HS-5 (cell line): ENCODE results near the gene NR2F2.

Experiments used
- DNase-seq: peaks from one replicate; pipeline ENCODE4 v3.0.0-alpha.2; 2012; ENCODE audit warnings: low read depth

Gene NR2F2

DNA sequence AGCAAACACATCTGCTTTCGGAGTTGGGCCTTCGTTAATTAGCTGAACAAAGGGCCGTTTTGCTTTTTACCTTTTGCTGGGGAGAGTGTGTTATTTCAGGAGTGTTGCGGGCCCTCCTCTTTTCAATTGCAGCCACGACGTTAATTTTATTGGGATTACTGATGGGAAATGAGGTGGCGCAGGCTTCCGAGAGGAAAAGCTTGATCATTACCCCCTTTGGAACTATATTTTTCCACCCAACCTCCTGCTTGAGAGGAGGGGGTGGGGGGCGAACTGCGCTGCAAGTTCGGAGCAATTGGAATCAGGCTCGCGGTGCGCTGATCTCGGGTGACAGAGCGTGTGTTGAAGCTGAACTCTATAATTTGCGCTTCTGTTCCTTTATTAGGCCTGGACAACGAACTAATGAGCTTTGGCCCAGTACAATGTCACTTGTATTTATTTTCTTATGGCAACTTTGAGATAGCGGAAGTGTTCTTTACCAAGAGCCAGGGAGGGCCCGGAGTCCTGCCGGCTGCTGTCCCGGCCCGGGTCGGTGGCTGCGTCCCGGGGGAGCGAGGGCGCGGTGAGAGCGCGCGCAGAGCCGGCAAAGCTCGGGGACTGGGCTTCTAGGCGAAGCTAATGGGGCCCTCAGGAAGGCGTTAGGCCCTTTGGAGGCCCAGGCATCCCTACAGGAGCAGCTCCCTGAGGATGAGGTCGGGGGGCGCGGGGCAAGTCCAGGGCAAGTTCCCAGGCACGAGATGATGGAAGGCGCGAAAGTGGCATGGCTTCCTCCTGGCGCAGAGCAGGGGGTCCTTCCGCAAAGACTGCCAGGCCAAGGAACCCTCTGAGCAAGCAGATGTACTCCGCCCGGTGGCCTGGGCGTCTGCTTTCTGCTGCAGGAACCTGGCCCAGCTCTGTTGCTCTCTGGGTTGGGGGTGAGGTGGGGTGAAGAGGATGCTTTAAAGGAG is 12.9 kb downstream of the NR2F2 start:
- no peak for DNase-seq

DNA sequence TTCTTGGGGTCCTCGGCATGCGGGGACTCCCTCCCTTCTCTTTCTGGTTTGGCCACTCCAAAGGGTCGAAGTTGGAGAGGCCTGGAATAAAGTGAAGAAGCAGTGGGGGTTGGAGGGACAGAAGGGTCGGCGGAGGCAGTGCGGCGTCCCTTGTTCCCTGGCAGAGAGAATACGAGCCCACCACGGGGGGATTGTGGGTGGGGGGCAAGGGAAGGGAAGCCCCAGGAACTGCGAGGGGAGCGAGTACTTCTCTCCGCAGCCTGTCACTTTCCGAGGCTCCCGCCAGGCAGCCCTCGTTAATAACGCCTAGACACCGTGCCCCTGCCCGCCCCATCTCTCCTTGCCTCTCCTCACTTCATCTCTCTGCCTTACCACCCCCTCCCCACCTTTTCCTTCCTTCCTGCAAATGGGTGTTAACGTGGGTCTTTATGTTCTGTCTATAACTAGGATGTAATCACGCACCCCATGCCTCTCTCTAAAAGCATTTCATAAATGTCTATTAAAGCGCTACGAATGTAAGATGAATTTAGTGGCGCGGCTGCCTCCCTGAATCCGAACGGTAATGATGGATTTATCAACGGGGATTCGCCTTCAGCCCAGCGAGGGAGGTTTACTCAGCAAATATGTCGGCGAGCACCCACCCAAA is 13.7 kb downstream of the NR2F2 start:
- DNase-seq, result no peak

GRCh38 chr15:96344706-96345559 is 14.4 kb downstream of the NR2F2 start:
- no peak for DNase-seq

DNA sequence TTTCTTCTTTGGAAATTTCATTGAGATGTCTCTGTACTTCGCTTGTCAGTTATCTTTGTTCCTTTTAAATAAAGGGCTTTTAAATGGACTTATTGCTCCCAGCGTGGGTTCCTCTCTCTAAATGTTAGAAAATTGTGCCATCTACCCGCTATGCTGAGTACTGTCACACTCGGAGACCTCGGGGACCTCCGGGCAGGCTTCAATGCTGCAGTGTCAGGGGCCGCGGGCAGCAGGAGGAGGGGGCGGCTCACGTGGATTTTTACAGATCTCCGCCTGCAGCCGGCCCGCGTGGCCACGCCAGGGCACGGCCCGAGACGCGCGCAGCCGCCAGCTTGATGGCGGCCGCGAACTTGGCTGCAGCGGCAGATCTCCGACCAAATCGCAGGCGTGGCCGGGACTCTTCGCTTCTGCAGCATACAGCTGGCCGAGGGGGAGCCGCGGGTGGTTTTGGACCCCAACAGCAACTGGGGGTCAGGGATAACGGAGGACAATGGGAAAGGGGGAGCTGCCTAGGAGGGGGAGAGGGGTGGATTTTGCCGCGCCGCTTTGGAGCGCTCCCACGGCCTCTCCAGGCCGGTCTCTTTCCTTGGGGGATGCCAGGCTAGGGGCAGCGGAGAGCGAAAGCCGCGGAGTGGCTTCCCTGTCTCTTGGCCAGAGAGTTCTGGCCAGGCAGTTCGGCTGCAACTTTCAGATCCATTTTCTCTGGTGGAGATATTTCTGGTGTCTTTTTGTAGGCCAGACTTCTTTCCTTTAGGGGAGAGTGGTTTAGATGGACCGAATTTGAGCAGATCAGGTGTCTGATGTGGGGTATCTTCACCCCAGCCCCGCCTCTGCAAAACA is 15.3 kb downstream of the NR2F2 start:
- no peak for DNase-seq

GRCh38 chr15:96346409-96346970 is 16.0 kb downstream of the NR2F2 start:
- no peak for DNase-seq

- no peak for DNase-seq
Measured at GRCh38 chr15:96347181-96348111, 16.9 kb downstream of the NR2F2 start.

DNA sequence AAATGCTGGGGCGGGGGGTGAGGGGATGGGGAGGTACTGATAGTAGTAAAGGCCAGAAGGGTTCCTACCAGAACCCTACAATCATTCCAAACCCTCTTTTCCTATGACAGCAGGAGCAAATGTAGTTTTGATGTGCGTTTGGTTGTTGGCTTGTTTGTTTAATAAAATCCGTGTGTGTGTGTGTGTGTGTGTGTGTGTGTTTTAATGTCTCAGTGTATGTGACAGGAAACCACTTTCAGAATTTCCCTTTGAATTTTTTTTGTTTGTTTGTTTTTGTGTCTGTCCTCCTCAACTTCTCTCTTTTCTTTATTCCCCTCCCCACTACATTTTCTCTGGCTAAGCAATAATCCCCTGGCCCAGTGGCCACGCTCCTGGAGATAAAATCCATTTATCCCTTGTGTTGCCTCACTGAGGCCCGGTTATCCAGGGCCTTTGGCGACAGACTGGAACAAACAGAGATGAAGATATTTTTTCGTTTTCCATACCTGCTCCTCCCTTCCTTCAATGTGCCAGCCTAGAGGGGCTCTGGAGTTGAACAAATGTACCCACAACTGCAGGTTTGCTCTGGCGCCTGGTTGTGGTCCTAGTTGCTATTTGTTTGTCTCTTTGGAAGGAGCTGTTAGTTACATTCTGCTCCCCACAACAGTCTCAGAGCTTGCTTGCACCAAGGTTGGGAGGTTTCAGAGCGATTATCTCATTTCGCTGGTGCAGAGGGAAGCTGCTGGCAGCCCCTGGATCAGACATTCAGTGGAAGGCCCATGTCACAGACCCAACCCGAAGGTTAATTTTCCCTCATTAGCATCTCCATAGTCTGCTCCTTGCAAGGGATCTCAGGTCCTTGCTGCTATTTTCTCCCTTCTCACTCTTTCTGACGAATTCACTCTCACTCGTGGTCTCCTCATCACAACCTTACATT is 17.9 kb downstream of the NR2F2 start:
- DNase-seq, result no peak

DNA sequence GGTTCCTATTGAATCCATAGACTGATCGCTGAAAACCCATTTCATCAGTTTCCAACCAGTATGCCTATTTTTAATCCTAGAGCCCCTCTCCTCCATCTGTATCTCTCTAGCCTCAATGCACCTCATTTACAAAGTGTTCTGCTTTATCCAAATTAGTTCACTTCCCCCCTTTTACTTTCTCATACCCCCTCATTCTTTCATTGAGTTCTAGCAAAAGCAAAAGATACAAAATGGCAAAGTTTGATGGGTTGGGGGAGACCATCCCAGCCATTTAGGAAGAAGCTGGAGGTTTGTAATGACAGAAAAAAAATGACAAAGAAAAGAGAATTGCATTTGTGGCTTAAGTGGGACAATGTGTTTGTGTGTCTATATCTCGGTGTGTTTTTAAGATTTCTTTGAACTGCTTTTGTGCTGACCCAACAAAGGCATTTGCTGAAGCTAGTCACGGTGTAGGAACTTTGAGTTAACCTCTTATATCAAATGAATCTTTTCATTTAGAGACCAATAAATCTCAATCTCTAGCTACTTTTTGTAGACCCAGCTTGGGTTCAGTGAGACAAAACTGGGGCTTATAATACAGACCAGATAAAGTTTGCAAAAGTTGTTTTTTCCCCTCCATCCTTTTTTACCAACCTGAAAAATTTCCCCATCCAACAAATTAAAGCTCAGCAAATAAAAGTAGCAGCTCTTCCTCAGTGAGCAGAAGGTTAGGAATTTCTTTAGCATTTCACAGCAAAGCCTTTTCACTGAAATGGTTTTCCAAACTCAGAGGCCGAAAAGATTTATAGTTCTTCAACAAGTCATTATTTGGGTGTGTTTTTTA is 18.7 kb downstream of the NR2F2 start:
- DNase-seq, result no peak

DNA sequence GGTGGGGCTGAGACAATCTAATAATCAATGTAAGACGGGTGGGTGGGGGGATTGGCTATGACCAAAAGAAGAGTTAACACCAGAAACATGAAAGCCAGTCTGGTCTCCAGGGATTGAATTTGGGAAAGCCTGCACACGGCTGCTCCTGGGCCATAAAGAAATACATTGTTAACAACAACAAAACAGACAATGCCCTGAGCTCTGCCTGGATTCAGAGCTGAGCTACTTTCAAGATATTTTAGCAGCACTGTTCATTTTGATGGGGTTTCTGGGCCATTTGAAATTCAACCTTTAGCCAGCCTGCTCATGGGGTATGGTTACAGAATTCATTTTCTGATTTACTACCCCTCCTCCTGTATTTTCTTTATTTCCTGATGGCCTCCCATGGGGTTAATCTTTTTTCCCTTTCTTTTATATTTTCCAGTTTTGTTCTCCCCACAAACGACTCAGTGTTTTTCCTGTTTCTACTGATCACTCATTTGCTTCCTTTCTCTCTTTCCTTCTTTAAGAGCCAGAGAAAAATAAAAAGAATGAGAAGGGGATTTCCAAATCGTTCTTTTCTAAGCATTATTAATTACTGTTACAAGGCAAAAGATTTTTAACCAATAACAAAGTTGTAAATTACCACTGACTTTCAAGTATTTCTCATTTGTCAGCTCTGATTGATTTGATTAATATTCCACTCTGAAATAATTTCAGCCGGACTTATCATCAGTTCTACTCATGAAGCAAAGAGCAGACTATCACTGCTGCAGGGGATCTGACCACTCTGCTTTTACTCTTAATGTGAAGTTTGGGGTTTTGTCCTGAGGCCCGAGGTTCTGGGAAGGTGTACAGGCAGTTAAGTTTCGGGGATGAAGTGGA is 19.6 kb downstream of the NR2F2 start:
- DNase-seq, result no peak

- no peak for DNase-seq
Measured at GRCh38 chr15:96350934-96351724, 20.6 kb downstream of the NR2F2 start.

DNA sequence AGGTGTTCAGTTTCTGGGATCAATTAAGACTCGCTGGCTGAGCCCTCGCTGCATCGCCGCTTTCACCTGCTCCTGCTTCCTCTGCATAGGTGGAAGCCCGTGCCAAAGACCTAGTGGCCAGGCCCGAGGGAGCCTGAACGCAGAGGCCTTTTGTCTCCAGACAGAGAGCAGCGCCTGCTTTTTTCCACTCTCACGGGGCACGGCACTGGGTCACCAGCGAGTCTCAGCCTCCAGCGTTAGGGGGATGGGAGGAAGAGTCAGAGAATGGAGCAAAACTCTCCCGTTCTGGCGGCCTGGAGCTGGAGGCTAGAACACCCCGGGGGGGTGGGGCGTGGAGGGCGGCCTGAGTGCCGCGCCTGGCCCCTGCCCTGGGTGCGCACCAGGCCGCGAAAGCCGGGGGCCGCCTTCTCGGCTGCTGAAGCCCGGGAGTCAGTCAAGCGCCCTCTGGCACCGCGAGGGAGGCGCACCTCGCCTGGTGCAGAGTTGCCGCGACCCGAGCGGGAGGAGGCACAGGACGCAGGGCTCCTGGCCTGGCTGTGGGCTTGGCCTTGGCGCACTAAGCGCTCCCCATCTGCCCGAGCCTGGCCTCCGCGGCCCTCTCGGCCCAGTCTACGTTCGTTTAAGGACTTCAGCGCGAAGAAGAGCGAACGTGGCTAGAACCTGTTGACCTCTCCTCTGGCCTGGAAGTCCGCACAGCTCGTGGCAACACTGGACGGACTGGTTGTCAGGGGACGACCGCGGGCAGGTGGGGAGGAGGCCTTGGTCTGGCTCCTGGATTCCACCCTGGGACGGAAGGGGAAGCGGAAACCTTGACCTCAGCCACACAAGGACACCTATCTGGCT is 21.5 kb downstream of the NR2F2 start:
- DNase-seq, result no peak

- no peak for DNase-seq
Measured at GRCh38 chr15:96352604-96353405, 22.3 kb downstream of the NR2F2 start.

GRCh38 chr15:96353416-96353929 is 23.0 kb downstream of the NR2F2 start:
- DNase-seq, result no peak
